Raji (cell line): Measurements from ENCODE around the gene SNAPIN.

Experiments used
- POLR2A ChIP-seq: IDR thresholded peaks from 2 replicates; pipeline ENCODE4 v1.6.1; 2011; ENCODE audit warnings: low read depth, low read length, control low read depth; ENCODE audit not compliant: insufficient read depth

SNAPIN gene

GRCh38 chr1:153617663-153618062, 40.8 kb upstream of the SNAPIN start:
- TF ChIP-seq POLR2A = no peak

- TF ChIP-seq POLR2A = no peak
Measured at GRCh38 chr1:153619171-153619570, 39.3 kb upstream of the SNAPIN start.

DNA sequence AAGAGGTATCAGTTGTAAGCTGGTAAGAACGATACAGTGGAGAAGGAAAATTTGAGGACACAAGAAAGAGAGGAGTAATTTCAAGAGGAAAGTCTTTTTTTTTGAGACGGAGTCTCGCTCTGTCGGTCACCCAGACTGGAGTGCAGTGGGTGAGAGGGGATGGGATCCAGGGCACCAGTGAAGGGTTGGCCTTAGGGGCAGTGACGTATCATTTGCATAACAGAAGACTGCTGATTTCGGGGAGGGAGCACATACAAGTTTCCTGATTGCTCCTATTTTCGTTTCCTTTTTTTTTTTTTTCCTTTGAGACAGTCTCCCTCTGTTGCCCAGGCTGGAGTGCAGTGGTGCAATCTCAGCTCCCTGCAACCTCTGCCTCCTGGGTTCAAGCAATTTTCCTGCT, 35.4 kb upstream of the SNAPIN start:
- TF ChIP-seq POLR2A = no peak

- TF ChIP-seq POLR2A = no peak
Measured at GRCh38 chr1:153624965-153625611, 33.4 kb upstream of the SNAPIN start.

- TF ChIP-seq POLR2A = no peak
Measured at GRCh38 chr1:153626477-153626903, 32.0 kb upstream of the SNAPIN start.

GRCh38 chr1:153626904-153627714, 31.4 kb upstream of the SNAPIN start, which contains the start of gene S100A13:
S100A13 (minus strand) TSS chr1:153627505; CDS start chr1:153626472, 1,033 bp downstream.
- no peak for TF ChIP-seq POLR2A

DNA sequence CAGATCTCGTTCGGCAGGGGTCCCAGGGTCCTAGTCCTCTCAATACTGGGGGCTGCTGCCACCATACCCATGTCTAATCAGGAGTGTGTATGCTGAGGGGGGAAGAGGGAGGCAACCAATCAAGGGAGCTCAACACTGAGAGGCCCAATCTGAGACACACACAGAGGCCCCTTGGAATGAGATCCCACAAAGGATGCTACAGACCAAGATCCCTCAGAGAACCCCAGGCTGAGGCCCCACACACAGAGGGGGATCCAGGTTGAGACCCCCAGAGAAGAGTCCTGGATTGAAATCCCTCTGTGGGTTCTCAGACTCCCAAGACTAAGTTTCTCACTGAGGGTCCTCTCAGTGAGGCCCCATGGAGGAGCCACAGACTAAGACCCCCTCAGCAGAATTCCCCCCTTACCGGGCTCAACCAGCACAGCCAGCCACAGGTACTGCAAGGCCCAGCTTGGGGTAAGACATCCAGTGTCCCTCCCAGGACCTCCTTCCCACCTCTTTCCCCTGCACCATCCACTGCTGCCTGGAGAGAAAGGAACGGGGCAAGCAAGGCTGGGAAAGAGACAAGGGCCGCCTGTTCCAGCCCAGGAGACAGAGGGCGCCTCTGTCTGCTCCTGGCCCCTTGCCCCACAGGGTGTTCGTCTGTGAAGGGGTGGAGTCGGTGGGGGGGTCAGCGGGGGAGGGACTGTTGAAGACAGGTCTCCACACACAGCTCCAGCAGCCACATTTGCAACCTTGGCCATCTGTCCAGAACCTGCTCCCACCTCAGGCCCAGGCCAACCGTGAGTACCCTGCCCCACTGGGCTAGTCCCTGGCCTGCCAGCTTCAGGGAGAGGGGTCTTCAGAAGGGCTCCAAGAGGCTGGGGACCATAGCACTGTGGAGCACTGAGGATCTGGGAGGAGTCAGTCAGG, 30.5 kb upstream of the SNAPIN start, which contains the start of gene S100A1:
TSS of gene S100A1 (plus strand) at position 720 of the 912 bp plus-strand sequence. CDS start 2,088 bp downstream, outside the sequence.
- no peak for TF ChIP-seq POLR2A

DNA sequence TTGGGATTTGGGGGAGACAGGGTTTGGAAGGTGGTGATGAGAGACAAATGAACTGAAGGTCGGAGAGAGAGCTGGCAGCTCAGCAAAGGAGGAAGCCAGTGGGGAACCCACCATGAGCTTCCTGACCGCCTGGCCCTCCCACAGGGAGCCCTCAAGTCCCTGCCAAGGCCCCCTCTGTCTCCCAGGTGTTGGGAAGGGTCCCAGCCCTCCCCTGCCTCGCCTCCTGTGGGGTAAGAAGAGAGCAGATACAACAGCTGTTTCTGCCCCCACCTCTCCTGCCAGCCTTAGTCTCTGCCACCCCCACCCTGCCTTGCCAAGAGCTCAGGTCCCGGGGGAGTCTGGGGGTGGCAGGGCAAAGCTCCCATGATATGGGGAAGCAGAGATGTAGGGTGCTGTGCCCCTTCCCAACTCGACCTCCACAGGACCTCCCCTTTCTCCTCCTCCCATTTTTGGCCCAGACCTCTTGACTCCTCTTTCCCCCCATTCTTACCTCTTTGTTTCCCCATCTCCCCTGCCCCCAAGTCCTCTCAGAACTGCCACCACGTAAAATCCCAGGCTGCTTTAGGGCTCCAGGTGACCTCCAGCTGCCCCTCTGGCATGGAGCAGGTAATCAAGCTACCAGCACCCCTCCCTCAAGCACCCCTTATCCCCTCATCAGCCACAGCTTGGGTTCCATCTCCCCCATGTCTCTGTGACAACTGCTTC, 29.7 kb upstream of the SNAPIN start:
- TF ChIP-seq POLR2A = no peak

- TF ChIP-seq POLR2A = no peak
Measured at GRCh38 chr1:153629343-153629665, 29.2 kb upstream of the SNAPIN start.

GRCh38 chr1:153629971-153630370, 28.5 kb upstream of the SNAPIN start:
- TF ChIP-seq POLR2A = no peak

DNA sequence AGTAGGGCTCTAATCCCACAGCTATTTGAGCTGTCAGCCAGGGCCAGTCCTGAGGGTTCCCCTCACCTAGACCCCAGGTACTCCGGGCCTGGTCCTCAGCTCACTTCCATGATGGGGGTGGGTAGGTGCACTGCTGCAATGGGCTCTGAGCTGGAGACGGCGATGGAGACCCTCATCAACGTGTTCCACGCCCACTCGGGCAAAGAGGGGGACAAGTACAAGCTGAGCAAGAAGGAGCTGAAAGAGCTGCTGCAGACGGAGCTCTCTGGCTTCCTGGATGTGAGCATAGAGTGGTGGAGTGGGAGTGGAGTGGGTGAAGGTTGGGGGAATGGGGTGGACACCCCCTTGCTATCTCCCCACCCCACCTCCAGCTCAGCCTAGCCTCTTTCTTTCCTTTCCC, 28.1 kb upstream of the SNAPIN start:
- TF ChIP-seq POLR2A = no peak

DNA sequence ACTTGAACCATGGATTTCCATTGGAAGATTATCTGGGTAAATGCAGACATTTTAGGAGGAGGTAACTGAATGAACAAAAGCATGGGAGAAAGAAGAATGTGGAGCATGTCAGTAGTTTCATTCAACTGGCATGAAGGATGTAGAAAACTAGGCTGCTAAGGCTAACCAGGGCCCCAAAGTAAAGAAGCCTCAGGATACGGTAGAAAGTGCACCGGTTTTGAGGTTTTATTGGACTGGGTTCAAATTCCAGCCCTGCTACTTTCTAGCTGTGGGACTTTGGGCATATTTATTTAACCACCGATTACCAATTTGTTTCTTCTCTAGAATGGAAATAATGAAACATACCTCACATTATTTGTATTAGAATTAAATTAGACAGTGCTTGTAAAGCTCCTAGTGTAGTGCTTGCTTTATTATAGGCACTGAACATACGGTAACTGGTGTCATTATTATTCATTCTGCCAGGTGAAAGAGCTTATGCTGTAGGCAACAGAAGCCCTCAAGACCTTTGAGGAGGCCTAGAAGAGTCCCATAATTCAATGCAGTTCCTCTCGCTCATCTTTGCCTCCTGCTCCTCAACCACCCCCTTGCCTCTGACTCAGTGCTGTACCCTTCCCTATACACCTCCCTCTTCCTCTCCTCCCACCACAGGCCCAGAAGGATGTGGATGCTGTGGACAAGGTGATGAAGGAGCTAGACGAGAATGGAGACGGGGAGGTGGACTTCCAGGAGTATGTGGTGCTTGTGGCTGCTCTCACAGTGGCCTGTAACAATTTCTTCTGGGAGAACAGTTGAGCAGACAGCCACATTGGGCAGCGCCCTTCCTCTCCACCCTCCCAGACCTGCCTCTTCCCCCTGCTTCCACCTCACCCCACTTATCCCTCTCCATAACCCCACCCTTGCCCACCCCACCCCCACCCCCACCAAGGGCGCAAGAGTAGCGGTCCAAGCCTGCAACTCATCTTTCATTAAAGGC, 27.2 kb upstream of the SNAPIN start:
- TF ChIP-seq POLR2A = no peak

DNA sequence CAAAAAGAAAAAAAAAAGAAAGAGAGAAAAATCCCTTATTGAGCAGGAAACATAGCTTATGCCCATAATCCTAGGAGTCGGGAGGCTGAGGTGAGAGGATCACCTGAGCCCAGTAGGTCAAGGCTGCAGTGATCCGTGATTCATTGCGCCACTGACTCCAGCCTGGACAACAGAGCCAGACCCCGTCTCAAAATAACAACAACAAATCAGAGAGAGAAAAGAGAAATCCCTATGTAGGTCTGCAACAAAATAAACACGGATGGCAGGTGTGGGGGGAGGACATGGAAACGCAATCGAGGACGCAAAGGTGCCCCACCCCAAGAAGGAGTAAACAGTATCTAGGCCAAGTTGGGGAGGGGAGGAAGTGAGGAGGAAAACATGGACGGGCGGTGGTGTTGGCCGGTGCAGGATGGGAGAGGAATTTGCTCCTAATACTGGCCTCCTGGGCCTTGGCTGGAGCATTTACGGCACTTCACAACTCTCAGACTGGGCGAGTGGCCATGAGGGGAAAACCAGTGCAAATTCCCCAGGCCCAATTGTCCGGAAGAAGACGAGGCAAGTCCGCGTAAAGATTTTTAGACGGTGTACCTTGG, 25.2 kb upstream of the SNAPIN start:
- no peak for TF ChIP-seq POLR2A
